Germinal center (tissue), 1 donor: Measurements from ENCODE around the gene TBC1D3C.
"Not testable (repeated sequence)": the region's sequence is repeated elsewhere in the genome, so short reads cannot be mapped to it uniquely, and the experiment has no call there.

Source experiments
- DNase-seq: peaks from one replicate; pipeline ENCODE4 v3.0.0; 2012; ENCODE audit warnings: mixed read lengths, low spot score

The TBC1D3C gene

GRCh38 chr17:38068534-38068933 lies at the start of gene TBC1D3C:
Gene TBC1D3C, minus strand, starts transcription at chr17:38068634. Its CDS starts 1,568 bp downstream, at chr17:38067066.
- not testable (repeated sequence) for DNase-seq

GRCh38 chr17:38099262-38099661 lies 30.8 kb upstream of the TBC1D3C start:
- not testable (repeated sequence) for DNase-seq

GRCh38 chr17:38094059-38094694 lies 25.7 kb upstream of the TBC1D3C start:
- not testable (repeated sequence) for DNase-seq

- DNase-seq: not testable (repeated sequence)
Measured at GRCh38 chr17:38088120-38088519, 19.7 kb upstream of the TBC1D3C start.

GRCh38 chr17:38087344-38087743 lies 18.9 kb upstream of the TBC1D3C start:
- not testable (repeated sequence) for DNase-seq
